Body of pancreas (tissue), 4 donors: ENCODE results near the gene OR2AK2.

ENCODE experiments used
- CTCF ChIP-seq, 7 experiments: fragments of 450-650 bp in 4 of 7; fragments of 200-600 bp in 3 of 7; sonication (generic) in 3 of 7; IDR thresholded peaks; one replicate each; pipeline ENCODE4 v1.5.1; 2016 to 2019; ENCODE audit warnings: antibody characterized with exemption in 7 of 7
- POLR2A ChIP-seq, 3 donors: fragments of 450-650 bp; IDR thresholded peaks; one replicate each; pipeline ENCODE4 v1.6.1; 2016; ENCODE audit warnings: antibody characterized with exemption in 3 of 3, mild to moderate bottlenecking in 2 of 3

GRCh38 chr1:247998811-247999210 lies 33.8 kb downstream of the OR2AK2 start:
- TF ChIP-seq CTCF (IDR thresholded peaks at IDR 0.05) (no peak), POLR2A (IDR thresholded peaks at IDR 0.05) (no peak)
